Retinal pigment epithelial cell (primary cell): ENCODE measurements around the gene RBM38.

ENCODE experiments used
- DNase-seq: peaks from one replicate; pipeline ENCODE4 v3.0.0-alpha.2; 2010; ENCODE audit warnings: low read depth
- H3K4me3 ChIP-seq: 2 replicates; pipeline ENCODE4 v1.5.1; 2011; ENCODE audit warnings: mild to moderate bottlenecking, low read length, control low read depth, moderate library complexity
- CTCF ChIP-seq: conservative IDR thresholded peaks from 2 replicates; pipeline ENCODE4 v1.5.1; 2011; ENCODE audit warnings: low read depth, low read length, control low read depth, inconsistent platforms

The RBM38 gene

GRCh38 chr20:57380081-57380750, 11.0 kb upstream of the RBM38 start:
- no peak overlapping the region for H3K4me3 ChIP-seq
- TF ChIP-seq CTCF = no peak
- DNase-seq = no peak

- no peak for DNase-seq
- H3K4me3 ChIP-seq = no peak overlapping the region
- TF ChIP-seq CTCF = peak; percentile 96
Measured at GRCh38 chr20:57381596-57382503, 9.3 kb upstream of the RBM38 start.

- DNase-seq = no peak
- H3K4me3 ChIP-seq = no peak overlapping the region
- TF ChIP-seq CTCF = no peak
Measured at GRCh38 chr20:57382516-57382915, 8.7 kb upstream of the RBM38 start.

- H3K4me3 ChIP-seq = no peak overlapping the region
- DNase-seq = no peak
- TF ChIP-seq CTCF = no peak
Measured at GRCh38 chr20:57383447-57384347, 7.5 kb upstream of the RBM38 start.

- no peak overlapping the region for H3K4me3 ChIP-seq
- DNase-seq = no peak
- TF ChIP-seq CTCF = no peak
Measured at GRCh38 chr20:57384486-57384885, 6.7 kb upstream of the RBM38 start.

GRCh38 chr20:57384953-57385761, 6.0 kb upstream of the RBM38 start:
- no peak overlapping the region for H3K4me3 ChIP-seq
- no peak for DNase-seq
- no peak for TF ChIP-seq CTCF
